Right lobe of liver (tissue), 4 donors: ENCODE results near the gene PAK1.

Experiments
- CTCF ChIP-seq, 4 donors: fragments of 200-600 bp in 3 of 4; fragments of 450-650 bp in 1 of 4; IDR thresholded peaks; one replicate each; pipeline versions ENCODE4 v1.5.1 to v1.8.0; 2016 to 2022; ENCODE audit warnings: antibody characterized with exemption in 4 of 4, mild to moderate bottlenecking in 2 of 4
- POLR2A ChIP-seq: fragments of 450-650 bp; IDR thresholded peaks from one replicate; pipeline ENCODE4 v1.6.1; 2017; ENCODE audit warnings: antibody characterized with exemption, mild to moderate bottlenecking
- donor health status: DM: no; HTN: no; CAD: no.
- donor health status: DM: no; HTN: no; CAD: no.
- donor health status: DM: no; HTN: yes; CAD: no.

- TF ChIP-seq CTCF (IDR thresholded peaks at IDR 0.05) (no peak), POLR2A (no peak)
Measured at GRCh38 chr11:77431813-77432212, 42.1 kb downstream of the PAK1 start.
